ENCODE measurements around the gene RHD. TPM values are rescaled to one million over a fixed set of nuclear protein-coding genes. Genes with fewer than 3 reads are reported as not detected.
A peak's percentile ranks its signal among the peaks of the same experiment; 100 is the strongest.
"Not testable (repeated sequence)": the region's sequence is repeated elsewhere in the genome, so short reads cannot be mapped to it uniquely, and the experiment has no call there.

RHD gene
- total RNA-seq, 6 donors from 2014 or later, result 0.15 to 1.0 TPM; not detected in 4

- not testable (repeated sequence) for H3K36me3 ChIP-seq
These were observed 21.1 kb downstream of the RHD start for GRCh38 chr1:25293426-25293825.

GRCh38 chr1:25294889-25295826, 22.8 kb downstream of the RHD start:
- H3K9me3 ChIP-seq; DNase-seq; H3K4me1 ChIP-seq; H3K4me3 ChIP-seq; H3K27ac ChIP-seq; H3K36me3 ChIP-seq; H3K27me3 ChIP-seq; ATAC-seq (ENCODE audit: low FRiP score in 2 of 2): not testable (repeated sequence)
- WGBS, 2 donors, result 82 to 85% methylated on average over 5 to 6 of the region's 14 CpGs

More at GRCh38 chr1:25293426-25293825, 21.1 kb downstream of the RHD start:
- not testable (repeated sequence) for H3K4me3 ChIP-seq; H3K9me3 ChIP-seq; H3K4me1 ChIP-seq; H3K27me3 ChIP-seq; H3K27ac ChIP-seq; DNase-seq; ATAC-seq (ENCODE audit: low FRiP score in 2 of 2)
- WGBS, 2 donors, result 86 to 96% methylated on average over 2 of the region's 2 CpGs

GRCh38 chr1:25296501-25296900, 24.2 kb downstream of the RHD start:
- H3K27me3 ChIP-seq; H3K36me3 ChIP-seq; H3K4me1 ChIP-seq; H3K4me3 ChIP-seq; DNase-seq; ATAC-seq (ENCODE audit: low FRiP score in 2 of 2); H3K27ac ChIP-seq; H3K9me3 ChIP-seq: not testable (repeated sequence)
- 55 to 63% methylated on average over 2 to 6 of the region's 8 CpGs for WGBS, 2 donors

GRCh38 chr1:25300729-25301128, 28.4 kb downstream of the RHD start:
- H3K27ac ChIP-seq; H3K36me3 ChIP-seq; ATAC-seq (ENCODE audit: low FRiP score in 2 of 2); H3K27me3 ChIP-seq; H3K4me3 ChIP-seq; H3K9me3 ChIP-seq; H3K4me1 ChIP-seq; DNase-seq: not testable (repeated sequence)
- WGBS, 2 donors, result 82 to 86% methylated on average over 7 to 9 of the region's 9 CpGs

- not testable (repeated sequence) for H3K4me3 ChIP-seq; ATAC-seq (ENCODE audit: low FRiP score in 2 of 2); H3K36me3 ChIP-seq; H3K9me3 ChIP-seq; H3K4me1 ChIP-seq; H3K27ac ChIP-seq; H3K27me3 ChIP-seq; DNase-seq
- 72 to 77% methylated on average over 3 of the region's 3 CpGs for WGBS, 2 donors
These were observed 30.0 kb downstream of the RHD start for GRCh38 chr1:25302330-25302729.

DNA sequence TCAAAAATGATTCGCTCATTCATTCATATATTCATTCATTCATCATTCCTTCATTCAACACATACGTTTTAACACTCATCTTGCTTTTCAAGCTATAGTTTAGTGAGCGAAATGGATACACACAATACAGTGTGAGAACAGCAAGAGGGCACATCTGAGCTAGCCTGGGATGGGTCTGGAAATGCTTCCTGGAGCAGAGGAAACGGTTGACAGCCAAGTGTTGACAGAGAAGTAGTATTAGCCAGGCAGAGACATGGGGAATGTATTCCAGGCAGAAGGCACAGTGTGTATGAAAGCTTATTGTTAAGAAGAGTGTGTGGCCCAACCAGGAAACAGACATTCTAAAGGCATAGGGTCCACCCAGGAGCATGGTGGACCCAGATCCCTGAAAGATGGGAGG, 32.6 kb downstream of the RHD start:
- 71 to 77% methylated on average over 4 of the region's 4 CpGs for WGBS, 2 donors
- not testable (repeated sequence) for ATAC-seq (ENCODE audit: low FRiP score in 2 of 2)

DNA sequence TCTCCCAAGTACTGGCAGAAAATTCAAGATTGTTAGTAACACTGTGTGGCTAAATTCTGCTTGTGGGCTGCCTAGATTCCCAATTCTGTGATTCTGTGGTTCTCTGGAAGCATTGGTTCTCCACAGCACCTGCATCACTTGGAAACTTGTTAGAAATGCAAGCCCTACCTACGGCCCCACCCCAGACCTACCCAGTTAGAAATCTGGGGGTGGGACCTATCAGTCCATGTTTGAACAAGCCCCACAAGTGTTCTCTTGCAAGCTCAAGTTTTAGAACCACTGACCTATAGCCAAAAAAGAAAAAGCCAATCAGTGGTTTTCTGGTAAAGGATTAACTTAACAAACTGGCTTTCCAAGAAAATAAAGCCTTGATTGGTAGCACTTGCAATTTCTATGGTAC, 35.9 kb downstream of the RHD start:
- not testable (repeated sequence) for H3K27me3 ChIP-seq; DNase-seq; H3K4me1 ChIP-seq; H3K4me3 ChIP-seq; ATAC-seq (ENCODE audit: low FRiP score in 2 of 2); H3K36me3 ChIP-seq; H3K9me3 ChIP-seq; H3K27ac ChIP-seq
- WGBS, 2 donors, result no CpG with 5 or more reads among the region's 1 CpG

More for the DNA sequence above, 32.6 kb downstream of the RHD start:
- DNase-seq, H3K36me3 ChIP-seq, H3K27ac ChIP-seq, H3K4me3 ChIP-seq, H3K27me3 ChIP-seq, H3K9me3 ChIP-seq, H3K4me1 ChIP-seq: not testable (repeated sequence)

DNA sequence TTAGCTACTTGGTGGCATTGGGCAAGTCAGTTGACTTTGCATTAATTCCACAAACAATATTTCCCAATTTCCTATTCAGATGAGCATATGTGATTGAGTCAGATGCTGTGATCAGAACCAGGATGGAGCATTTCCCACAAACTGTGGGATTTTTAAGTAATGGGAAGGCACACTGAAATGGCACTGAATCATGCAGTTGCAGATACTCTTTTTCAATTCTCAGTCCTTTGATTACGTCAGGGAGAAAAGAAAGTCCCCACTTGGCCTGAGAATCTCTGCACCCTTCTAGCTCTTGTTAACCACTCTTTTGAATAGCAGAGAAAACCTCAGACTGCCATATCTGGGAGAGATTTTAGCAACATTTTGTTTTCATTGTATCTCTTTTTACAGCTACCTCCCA, 36.8 kb downstream of the RHD start:
- not testable (repeated sequence) for H3K4me3 ChIP-seq; H3K36me3 ChIP-seq; H3K27ac ChIP-seq; H3K9me3 ChIP-seq; H3K27me3 ChIP-seq; DNase-seq; H3K4me1 ChIP-seq; ATAC-seq (ENCODE audit: low FRiP score in 2 of 2)
- 44 to 53% methylated on average over 1 of the region's 1 CpG for WGBS, 2 donors

- H3K27me3 ChIP-seq; H3K4me1 ChIP-seq; H3K4me3 ChIP-seq; DNase-seq; ATAC-seq (ENCODE audit: low FRiP score in 2 of 2); H3K36me3 ChIP-seq; H3K27ac ChIP-seq; H3K9me3 ChIP-seq: not testable (repeated sequence)
- 95 to 100% methylated on average over 1 of the region's 1 CpG for WGBS, 2 donors
These were observed 37.2 kb downstream of the RHD start for GRCh38 chr1:25309486-25309885.

GRCh38 chr1:25312806-25313470, 40.6 kb downstream of the RHD start:
- H3K4me3 ChIP-seq; H3K36me3 ChIP-seq; DNase-seq; H3K4me1 ChIP-seq; ATAC-seq (ENCODE audit: low FRiP score in 2 of 2); H3K27ac ChIP-seq; H3K9me3 ChIP-seq; H3K27me3 ChIP-seq: not testable (repeated sequence)

GRCh38 chr1:25320314-25320938, 48.1 kb downstream of the RHD start:
- H3K4me1 ChIP-seq, H3K9me3 ChIP-seq, DNase-seq, H3K36me3 ChIP-seq, H3K27ac ChIP-seq, H3K4me3 ChIP-seq, H3K27me3 ChIP-seq: not testable (repeated sequence)
- 89 to 92% methylated on average over 9 of the region's 9 CpGs for WGBS, 2 donors
- peak in 1 of 2 donors; percentile 68 for ATAC-seq (ENCODE audit: low FRiP score in 2 of 2)

DNA sequence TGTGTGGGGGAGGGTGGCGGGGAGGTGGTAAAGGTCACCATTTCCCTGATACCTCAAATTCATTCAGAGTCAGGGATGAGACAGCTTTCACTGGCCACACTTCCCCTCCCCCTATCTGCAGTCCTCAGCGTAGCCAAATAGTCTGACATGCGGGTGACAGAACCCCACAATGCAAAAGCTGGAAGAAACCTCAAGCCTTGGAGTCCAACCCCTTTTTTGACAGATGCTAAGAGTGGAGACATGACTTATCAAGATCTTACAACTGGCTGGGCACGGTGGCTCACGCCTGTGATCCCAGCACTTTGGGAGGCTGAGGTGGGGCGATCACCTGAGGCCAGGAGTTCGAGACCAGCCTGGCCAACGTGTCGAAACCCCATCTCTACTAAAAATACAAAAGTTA, 49.8 kb downstream of the RHD start:
- WGBS, 2 donors, result 87 to 90% methylated on average over 9 of the region's 9 CpGs
- not testable (repeated sequence) for H3K27ac ChIP-seq

GRCh38 chr1:25324407-25324806, 52.1 kb downstream of the RHD start:
- not testable (repeated sequence) for ATAC-seq (ENCODE audit: low FRiP score in 2 of 2); H3K36me3 ChIP-seq; H3K9me3 ChIP-seq; H3K27me3 ChIP-seq; DNase-seq; H3K4me3 ChIP-seq; H3K27ac ChIP-seq; H3K4me1 ChIP-seq
- WGBS, 2 donors, result 100% methylated on average over 2 to 3 of the region's 3 CpGs

More for the DNA sequence above, 49.8 kb downstream of the RHD start:
- H3K9me3 ChIP-seq; ATAC-seq (ENCODE audit: low FRiP score in 2 of 2); H3K27me3 ChIP-seq; H3K4me1 ChIP-seq; H3K36me3 ChIP-seq; DNase-seq; H3K4me3 ChIP-seq: not testable (repeated sequence)
